ENCODE results near the gene FDX2.

FDX2 gene

DNA sequence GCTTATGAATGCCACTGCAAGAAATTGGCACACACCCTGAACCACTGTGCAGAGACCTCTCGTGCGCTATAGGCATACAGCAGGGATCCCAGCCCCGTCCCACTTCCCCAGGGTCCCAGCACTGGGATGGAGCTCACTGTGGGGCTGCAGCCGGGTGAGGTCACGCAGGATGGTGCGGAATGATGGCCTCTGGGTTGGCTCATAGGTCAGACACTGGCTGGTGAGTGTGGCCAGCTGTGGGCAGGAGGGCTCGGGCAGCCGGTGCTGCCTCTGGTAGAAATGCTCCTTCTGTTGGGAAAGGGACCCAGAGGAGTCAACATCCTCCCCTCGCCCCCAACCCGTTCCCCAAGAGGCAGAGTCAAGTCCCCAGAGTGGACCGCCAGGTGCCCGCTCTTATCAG, 40.6 kb upstream of the FDX2 start:
- no peak overlapping the region for H3K4me3 ChIP-seq (ENCODE audit: control insufficient read depth, low read depth, low read length)
- TF ChIP-seq, protein P1, sequence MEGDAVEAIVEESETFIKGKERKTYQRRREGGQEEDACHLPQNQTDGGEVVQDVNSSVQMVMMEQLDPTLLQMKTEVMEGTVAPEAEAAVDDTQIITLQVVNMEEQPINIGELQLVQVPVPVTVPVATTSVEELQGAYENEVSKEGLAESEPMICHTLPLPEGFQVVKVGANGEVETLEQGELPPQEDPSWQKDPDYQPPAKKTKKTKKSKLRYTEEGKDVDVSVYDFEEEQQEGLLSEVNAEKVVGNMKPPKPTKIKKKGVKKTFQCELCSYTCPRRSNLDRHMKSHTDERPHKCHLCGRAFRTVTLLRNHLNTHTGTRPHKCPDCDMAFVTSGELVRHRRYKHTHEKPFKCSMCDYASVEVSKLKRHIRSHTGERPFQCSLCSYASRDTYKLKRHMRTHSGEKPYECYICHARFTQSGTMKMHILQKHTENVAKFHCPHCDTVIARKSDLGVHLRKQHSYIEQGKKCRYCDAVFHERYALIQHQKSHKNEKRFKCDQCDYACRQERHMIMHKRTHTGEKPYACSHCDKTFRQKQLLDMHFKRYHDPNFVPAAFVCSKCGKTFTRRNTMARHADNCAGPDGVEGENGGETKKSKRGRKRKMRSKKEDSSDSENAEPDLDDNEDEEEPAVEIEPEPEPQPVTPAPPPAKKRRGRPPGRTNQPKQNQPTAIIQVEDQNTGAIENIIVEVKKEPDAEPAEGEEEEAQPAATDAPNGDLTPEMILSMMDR (IDR thresholded peaks at IDR 0.05; ENCODE audit: control insufficient read depth, insufficient read depth, low read depth, low read length, missing control alignments), result no peak
- no peak for DNase-seq (ENCODE audit: low read depth)

DNA sequence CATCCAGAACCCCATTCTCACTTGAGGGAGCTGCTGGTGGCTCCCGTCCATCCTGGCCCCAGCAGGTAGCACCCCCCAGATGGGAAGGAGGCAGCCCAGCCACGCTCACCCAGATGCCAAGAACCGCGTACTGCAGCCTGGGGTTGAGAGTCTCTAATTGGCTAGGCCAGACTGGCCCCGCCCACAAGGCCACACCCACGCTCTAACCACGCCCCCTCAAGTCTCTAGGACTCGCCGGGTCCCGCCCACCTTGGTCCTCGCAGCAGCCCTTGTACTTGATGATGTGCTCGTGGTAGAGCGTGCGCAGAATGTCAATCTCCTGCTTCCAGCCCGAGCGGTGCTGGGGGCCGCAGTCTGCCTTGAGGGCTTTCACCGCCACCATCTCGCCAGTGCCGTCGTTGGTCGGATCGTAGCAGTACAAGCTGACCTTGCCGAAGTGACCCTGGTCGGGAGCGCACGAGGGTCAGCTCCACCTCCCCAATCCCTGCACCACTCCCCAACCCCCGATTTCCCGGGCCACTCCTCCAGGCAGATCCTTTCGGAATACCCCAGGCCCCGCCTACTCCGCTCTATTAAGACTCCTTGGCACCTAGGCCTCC, 38.1 kb upstream of the FDX2 start:
- TF ChIP-seq, protein P1 (IDR thresholded peaks at IDR 0.05; ENCODE audit: control insufficient read depth, insufficient read depth, low read depth, low read length, missing control alignments), result no peak
- no peak overlapping the region for H3K4me3 ChIP-seq (ENCODE audit: control insufficient read depth, low read depth, low read length)
- no peak for DNase-seq (ENCODE audit: low read depth)

- TF ChIP-seq, protein P1 (IDR thresholded peaks at IDR 0.05; ENCODE audit: control insufficient read depth, insufficient read depth, low read depth, low read length, missing control alignments), result no peak
- no peak for DNase-seq (ENCODE audit: low read depth)
- no peak overlapping the region for H3K4me3 ChIP-seq (ENCODE audit: control insufficient read depth, low read depth, low read length)
Observed at GRCh38 chr19:10352764-10353671, 37.2 kb upstream of the FDX2 start.

DNA sequence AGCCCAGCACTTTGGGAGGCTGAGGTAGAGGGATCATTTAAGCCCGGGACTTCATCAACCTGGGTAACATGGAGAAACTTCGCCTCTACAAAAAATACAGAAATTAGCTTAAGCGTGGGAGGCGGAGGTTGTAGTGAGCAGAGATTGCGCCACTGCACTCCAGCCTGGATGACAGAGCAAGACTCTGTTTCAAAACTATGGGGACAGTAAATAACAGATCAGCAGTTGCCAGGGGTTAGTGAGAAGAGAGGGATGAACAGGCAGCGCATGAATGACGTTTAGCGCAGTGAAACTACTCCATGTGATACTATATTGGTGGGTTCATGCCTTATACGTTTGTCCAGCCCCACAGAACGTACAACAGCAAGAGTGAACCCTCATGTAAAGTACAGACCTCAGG, 30.7 kb upstream of the FDX2 start:
- TF ChIP-seq, protein P1 (IDR thresholded peaks at IDR 0.05; ENCODE audit: control insufficient read depth, insufficient read depth, low read depth, low read length, missing control alignments), result no peak
- DNase-seq (ENCODE audit: low read depth), result no peak
- H3K4me3 ChIP-seq (ENCODE audit: control insufficient read depth, low read depth, low read length), result no peak overlapping the region

- H3K4me3 ChIP-seq (ENCODE audit: control insufficient read depth, low read depth, low read length), result no peak overlapping the region
- DNase-seq (ENCODE audit: low read depth), result peak; percentile 44
- TF ChIP-seq, protein P1 (IDR thresholded peaks at IDR 0.05; ENCODE audit: control insufficient read depth, insufficient read depth, low read depth, low read length, missing control alignments), result no peak
Observed at GRCh38 chr19:10344780-10345179, 29.0 kb upstream of the FDX2 start.

GRCh38 chr19:10343495-10343894, 27.7 kb upstream of the FDX2 start:
- H3K4me3 ChIP-seq (ENCODE audit: control insufficient read depth, low read depth, low read length), result no peak overlapping the region
- TF ChIP-seq, protein P1 (IDR thresholded peaks at IDR 0.05; ENCODE audit: control insufficient read depth, insufficient read depth, low read depth, low read length, missing control alignments), result no peak
- no peak for DNase-seq (ENCODE audit: low read depth)

All from AG09309 (cell line).